ENCODE results near the gene NELL1. TPM values are rescaled to one million over a fixed set of nuclear protein-coding genes. Genes with fewer than 3 reads are reported as not detected.

Gene NELL1
- total and polyA plus RNA-seq, 2 donors from 2014 or later, result 0.31 to 14.8 TPM

DNA sequence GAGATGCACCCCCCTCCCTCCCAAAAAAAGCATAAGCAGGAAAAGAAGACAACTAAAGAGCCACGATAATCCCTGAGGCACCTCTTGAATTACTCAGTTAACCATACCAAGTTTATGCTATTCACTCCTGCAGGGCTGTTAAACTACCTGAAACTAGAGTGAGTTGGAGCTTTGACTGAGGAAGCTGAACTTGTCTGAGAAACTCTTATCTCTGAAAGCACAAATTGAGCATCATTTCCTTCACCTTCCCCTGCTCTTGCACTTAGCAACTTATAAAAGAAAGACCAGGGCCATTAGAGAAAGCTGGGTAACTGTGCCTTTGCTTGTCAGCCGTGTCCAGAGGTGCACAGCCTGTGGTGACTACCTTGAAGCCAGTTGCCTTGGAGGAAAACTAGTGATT is 745.6 kb downstream of the NELL1 start:
- Histone ChIP-seq H3K27me3 (ENCODE audit: control insufficient read depth, insufficient read depth, low read length) (no peaks in the 10 kb centered on the region), H3K36me3 (ENCODE audit: control insufficient read depth in 2 of 3, insufficient read depth in 3 of 3, low read length in 3 of 3) (no peaks in the 10 kb centered on the region), H3K27ac (ENCODE audit: low read depth in 2 of 2, low read length in 2 of 2) (no peak overlapping the region), H3K4me1 (ENCODE audit: control insufficient read depth in 2 of 3, insufficient read depth in 2 of 3, low read depth in 1 of 3, low read length in 3 of 3) (no peaks in the 10 kb centered on the region), H3K9ac (ENCODE audit: low read length in 3 of 3) (no peak overlapping the region), H3K9me3 (ENCODE audit: control insufficient read depth in 2 of 3, insufficient read depth in 1 of 3, low read length in 3 of 3) (no peaks in the 10 kb centered on the region), H3K4me3 (ENCODE audit: low read length in 3 of 3) (no peak overlapping the region)
- FAIRE-seq (no peak), DNase-seq (no peak)
- intact Hi-C loops (cut with DNase I), result no loop called here
- no peak for TF ChIP-seq CTCF (IDR thresholded peaks at IDR 0.05; ENCODE audit: borderline replicate concordance, extremely low read depth, insufficient read depth)

- intact Hi-C loops (cut with DNase I), result no loop called here
- FAIRE-seq (no peak), DNase-seq (no peak)
- Histone ChIP-seq H3K27ac (ENCODE audit: low read depth in 2 of 2, low read length in 2 of 2) (no peak overlapping the region), H3K27me3 (ENCODE audit: control insufficient read depth, insufficient read depth, low read length) (no peaks in the 10 kb centered on the region), H3K4me1 (ENCODE audit: control insufficient read depth in 2 of 3, insufficient read depth in 2 of 3, low read depth in 1 of 3, low read length in 3 of 3) (no peaks in the 10 kb centered on the region), H3K36me3 (ENCODE audit: control insufficient read depth in 2 of 3, insufficient read depth in 3 of 3, low read length in 3 of 3) (no peaks in the 10 kb centered on the region), H3K9ac (ENCODE audit: low read length in 3 of 3) (no peak overlapping the region), H3K4me3 (ENCODE audit: low read length in 3 of 3) (no peak overlapping the region), H3K9me3 (ENCODE audit: control insufficient read depth in 2 of 3, insufficient read depth in 1 of 3, low read length in 3 of 3) (no peaks in the 10 kb centered on the region)
- TF ChIP-seq CTCF (IDR thresholded peaks at IDR 0.05; ENCODE audit: borderline replicate concordance, extremely low read depth, insufficient read depth), result no peak
These were observed 746.2 kb downstream of the NELL1 start for GRCh38 chr11:21415606-21416005.

DNA sequence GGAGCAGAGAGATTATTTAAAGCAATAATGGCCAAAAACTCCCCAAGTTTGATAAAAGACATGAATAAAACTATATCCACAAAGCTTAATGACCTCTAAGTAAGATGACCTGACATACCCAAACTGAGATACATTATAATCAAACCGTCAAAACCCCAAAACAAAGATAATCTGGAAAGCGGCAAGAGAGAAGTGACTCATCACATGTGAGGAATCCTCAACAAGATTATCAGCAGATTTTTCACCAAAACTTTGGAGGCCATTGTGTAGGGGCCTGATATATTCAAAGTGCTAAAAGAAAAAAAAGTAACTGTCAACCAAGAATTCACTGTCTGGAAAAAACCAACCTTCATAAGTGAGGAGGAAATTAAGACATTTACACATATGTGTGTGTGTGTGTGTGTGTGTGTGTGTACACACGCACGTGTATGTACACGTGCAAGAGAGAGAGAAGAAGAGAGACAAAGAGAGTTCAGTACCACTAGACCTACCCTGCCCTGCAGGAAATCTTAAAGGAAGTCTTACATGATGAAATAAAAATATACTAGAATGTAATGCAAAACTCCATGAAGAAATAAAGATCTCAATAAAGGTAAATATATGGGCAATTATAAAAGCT is 752.4 kb downstream of the NELL1 start:
- H3K27ac ChIP-seq (ENCODE audit: low read depth in 2 of 2, low read length in 2 of 2), result no peak overlapping the region
- no peaks in the 10 kb centered on the region for H3K27me3 ChIP-seq (ENCODE audit: control insufficient read depth, insufficient read depth, low read length)
- no peak for DNase-seq
- no peak for TF ChIP-seq CTCF (IDR thresholded peaks at IDR 0.05; ENCODE audit: borderline replicate concordance, extremely low read depth, insufficient read depth)
- H3K4me3 ChIP-seq (ENCODE audit: low read length in 3 of 3), result no peak overlapping the region
- no peaks in the 10 kb centered on the region for H3K9me3 ChIP-seq (ENCODE audit: control insufficient read depth in 2 of 3, insufficient read depth in 1 of 3, low read length in 3 of 3)
- no peaks in the 10 kb centered on the region for H3K4me1 ChIP-seq (ENCODE audit: control insufficient read depth in 2 of 3, insufficient read depth in 2 of 3, low read depth in 1 of 3, low read length in 3 of 3)
- intact Hi-C loops (cut with DNase I), result no loop called here
- FAIRE-seq, result no peak
- H3K36me3 ChIP-seq (ENCODE audit: control insufficient read depth in 2 of 3, insufficient read depth in 3 of 3, low read length in 3 of 3), result no peaks in the 10 kb centered on the region
- no peak overlapping the region for H3K9ac ChIP-seq (ENCODE audit: low read length in 3 of 3)

DNA sequence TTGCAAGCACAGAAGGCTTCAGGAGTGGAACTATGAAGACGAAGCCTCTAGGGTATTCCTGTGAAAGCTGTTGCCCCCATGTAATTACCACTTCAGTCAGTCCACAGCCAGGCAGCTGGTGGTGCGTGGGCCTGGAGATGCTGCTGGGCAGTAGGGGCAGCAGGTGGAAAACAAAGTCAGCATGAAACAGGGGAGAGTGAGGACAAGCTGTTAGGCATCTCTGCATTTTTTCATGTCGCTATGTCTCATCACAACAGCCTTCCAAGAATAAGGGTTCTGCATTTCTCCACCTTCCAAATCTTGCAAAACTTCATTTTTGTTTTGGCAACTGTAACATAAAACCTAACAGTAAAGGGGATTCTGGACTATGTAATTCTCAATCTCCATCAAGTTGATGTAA is 757.5 kb downstream of the NELL1 start:
- H3K4me1 ChIP-seq (ENCODE audit: control insufficient read depth in 2 of 3, insufficient read depth in 2 of 3, low read depth in 1 of 3, low read length in 3 of 3), result no peaks in the 10 kb centered on the region
- H3K27me3 ChIP-seq (ENCODE audit: control insufficient read depth, insufficient read depth, low read length), result no peaks in the 10 kb centered on the region
- H3K9me3 ChIP-seq (ENCODE audit: control insufficient read depth in 2 of 3, insufficient read depth in 1 of 3, low read length in 3 of 3), result no peaks in the 10 kb centered on the region
- no peak overlapping the region for H3K4me3 ChIP-seq (ENCODE audit: low read length in 3 of 3)
- intact Hi-C loops (cut with DNase I), result no loop called here
- no peak for DNase-seq
- TF ChIP-seq CTCF (IDR thresholded peaks at IDR 0.05; ENCODE audit: borderline replicate concordance, extremely low read depth, insufficient read depth), result no peak
- FAIRE-seq, result no peak
- no peak overlapping the region for H3K9ac ChIP-seq (ENCODE audit: low read length in 3 of 3)
- no peak overlapping the region for H3K27ac ChIP-seq (ENCODE audit: low read depth in 2 of 2, low read length in 2 of 2)
- H3K36me3 ChIP-seq (ENCODE audit: control insufficient read depth in 2 of 3, insufficient read depth in 3 of 3, low read length in 3 of 3), result no peaks in the 10 kb centered on the region

All from kidney (tissue), 14 donors.